Mucosa of rectum (tissue), 2 donors: ENCODE measurements around the gene CRAT.

Experiments used
- H3K27ac ChIP-seq, 2 donors: one replicate each; pipeline ENCODE4 v1.7.0; 2013; ENCODE audit warnings: inconsistent platforms in 2 of 2, low read depth in 2 of 2, low read length in 2 of 2
- H3K27me3 ChIP-seq, 2 donors: one replicate each; pipeline ENCODE4 v1.7.0; 2013; ENCODE audit warnings: low read length in 2 of 2; ENCODE audit not compliant: control insufficient read depth in 2 of 2, insufficient read depth in 2 of 2
- H3K36me3 ChIP-seq, 2 donors: one replicate each; pipeline ENCODE4 v1.7.0; 2013; ENCODE audit warnings: low read length in 2 of 2; ENCODE audit not compliant: control insufficient read depth in 2 of 2, insufficient read depth in 2 of 2
- H3K4me1 ChIP-seq, 2 donors: one replicate each; pipeline ENCODE4 v1.7.0; 2013; ENCODE audit warnings: low read length in 2 of 2, mild to moderate bottlenecking in 1 of 2; ENCODE audit not compliant: control insufficient read depth in 2 of 2, insufficient read depth in 2 of 2
- H3K4me3 ChIP-seq, 2 donors: one replicate each; pipeline ENCODE4 v1.7.0; 2013; ENCODE audit warnings: low read length in 2 of 2
- H3K9ac ChIP-seq, 2 donors: one replicate each; pipeline ENCODE4 v1.7.0; 2013; ENCODE audit warnings: low read length in 2 of 2, low read depth in 1 of 2, mild to moderate bottlenecking in 1 of 2
- H3K9me3 ChIP-seq, 2 donors: one replicate each; pipeline ENCODE4 v1.7.0; 2013; ENCODE audit warnings: low read length in 2 of 2; ENCODE audit not compliant: control insufficient read depth in 2 of 2
- donor health status: healthy.
- donor health status: Normal muscosa, but diverticular disease.

The CRAT gene

GRCh38 chr9:129068110-129068509 is 42.5 kb downstream of the CRAT start:
- Histone ChIP-seq H3K4me1 (peaks cover 8 to 10% of the 10 kb centered on the region in 2 donors), H3K27me3 (no peaks in the 10 kb centered on the region), H3K9me3 (no peaks in the 10 kb centered on the region), H3K27ac (no peak overlapping the region), H3K4me3 (no peak overlapping the region), H3K36me3 (peaks cover 24 to 41% of the 10 kb centered on the region in 2 donors), H3K9ac (no peak overlapping the region)

GRCh38 chr9:129064499-129064908 is 46.1 kb downstream of the CRAT start:
- H3K4me3 ChIP-seq: no peak overlapping the region
- H3K36me3 ChIP-seq: peaks cover 42 to 58% of the 10 kb centered on the region in 2 donors
- H3K27me3 ChIP-seq: no peaks in the 10 kb centered on the region
- H3K4me1 ChIP-seq: peaks cover 4% of the 10 kb centered on the region in 2 donors
- no peaks in the 10 kb centered on the region for H3K9me3 ChIP-seq
- H3K27ac ChIP-seq: no peak overlapping the region
- no peak overlapping the region for H3K9ac ChIP-seq

- Histone ChIP-seq H3K9me3 (no peaks in the 10 kb centered on the region), H3K36me3 (peaks cover 48 to 60% of the 10 kb centered on the region in 2 donors), H3K27me3 (no peaks in the 10 kb centered on the region), H3K9ac (no peak overlapping the region), H3K4me3 (no peak overlapping the region), H3K4me1 (no peaks in the 10 kb centered on the region), H3K27ac (no peak overlapping the region)
Observed at GRCh38 chr9:129063061-129063460, 47.5 kb downstream of the CRAT start.

GRCh38 chr9:129060991-129061390 is 49.6 kb downstream of the CRAT start:
- no peak overlapping the region for H3K27ac ChIP-seq
- H3K4me3 ChIP-seq: no peak overlapping the region
- H3K9me3 ChIP-seq: no peaks in the 10 kb centered on the region
- no peaks in the 10 kb centered on the region for H3K4me1 ChIP-seq
- H3K9ac ChIP-seq: no peak overlapping the region
- H3K36me3 ChIP-seq: peaks cover 45 to 47% of the 10 kb centered on the region in 2 donors
- H3K27me3 ChIP-seq: no peaks in the 10 kb centered on the region

GRCh38 chr9:129059796-129060785 is 50.5 kb downstream of the CRAT start:
- Histone ChIP-seq H3K27ac (no peak overlapping the region), H3K36me3 (peaks cover 40 to 41% of the 10 kb centered on the region in 2 donors)

GRCh38 chr9:129058965-129059795 is 51.4 kb downstream of the CRAT start:
- peaks cover 36 to 40% of the 10 kb centered on the region in 2 donors for H3K36me3 ChIP-seq
- no peaks in the 10 kb centered on the region for H3K4me1 ChIP-seq
- H3K27ac ChIP-seq: no peak overlapping the region
- H3K9me3 ChIP-seq: no peaks in the 10 kb centered on the region
- no peak overlapping the region for H3K4me3 ChIP-seq
- no peaks in the 10 kb centered on the region for H3K27me3 ChIP-seq
- no peak overlapping the region for H3K9ac ChIP-seq

More at GRCh38 chr9:129059796-129060785, 50.5 kb downstream of the CRAT start:
- H3K27me3 ChIP-seq: no peaks in the 10 kb centered on the region
- H3K9me3 ChIP-seq: no peaks in the 10 kb centered on the region
- H3K9ac ChIP-seq: no peak overlapping the region
- no peaks in the 10 kb centered on the region for H3K4me1 ChIP-seq
- no peak overlapping the region for H3K4me3 ChIP-seq

- Histone ChIP-seq H3K9me3 (no peaks in the 10 kb centered on the region), H3K27ac (no peak overlapping the region), H3K4me3 (no peak overlapping the region), H3K27me3 (no peaks in the 10 kb centered on the region), H3K4me1 (peaks cover 3 to 10% of the 10 kb centered on the region in 2 donors), H3K36me3 (peaks cover 17 to 23% of the 10 kb centered on the region in 2 donors), H3K9ac (no peak overlapping the region)
Observed at GRCh38 chr9:129054163-129054851, 56.3 kb downstream of the CRAT start.

GRCh38 chr9:129053020-129053419 is 57.6 kb downstream of the CRAT start:
- H3K9me3 ChIP-seq: no peaks in the 10 kb centered on the region
- H3K36me3 ChIP-seq: peaks cover 23 to 29% of the 10 kb centered on the region in 2 donors
- H3K27me3 ChIP-seq: no peaks in the 10 kb centered on the region
- H3K4me3 ChIP-seq: no peak overlapping the region
- peak overlapping the region in 1 of 2 donors; percentile 56 for H3K9ac ChIP-seq
- H3K4me1 ChIP-seq: peaks cover 3 to 10% of the 10 kb centered on the region in 2 donors
- H3K27ac ChIP-seq: peak overlapping the region; percentile 90 to 92

GRCh38 chr9:129052592-129052991 is 58.0 kb downstream of the CRAT start:
- H3K4me1 ChIP-seq: peaks cover 3 to 10% of the 10 kb centered on the region in 2 donors
- H3K4me3 ChIP-seq: peak overlapping the region in 1 of 2 donors; percentile 20
- H3K36me3 ChIP-seq: peaks cover 24 to 30% of the 10 kb centered on the region in 2 donors
- H3K27me3 ChIP-seq: no peaks in the 10 kb centered on the region
- no peaks in the 10 kb centered on the region for H3K9me3 ChIP-seq
- peak overlapping the region; percentile 90 to 92 for H3K27ac ChIP-seq
- H3K9ac ChIP-seq: peak overlapping the region; percentile 14 to 56
